K562 (cell line): ENCODE data around the gene SLTM. TPM values are rescaled to one million over a fixed set of nuclear protein-coding genes. Genes with fewer than 3 reads are reported as not detected.

Source experiments
- ATAC-seq: fragments of 200-7000 bp; cut with Tn5 transposase; 3 replicates; pipeline ENCODE4 v1.9.1; 2020; ENCODE audit warnings: moderate library complexity
- BruUV-seq: library from RNA; stranded (reverse); fragments of 400-500 nt; replicated peaks from 2 replicates; lab custom pipeline; 2021; lab: Mats Ljungman, UMichigan
- CTCF ChIA-PET: fragments of 300-600 bp; formaldehyde crosslinking; extraction: SDS; loops from one replicate; lab custom pipeline; 2021; ENCODE audit warnings: low intra/inter-chr PET ratio; lab: Yijun Ruan, JAX
- POLR2A ChIA-PET: fragments of 300-600, 350-650 bp; sonication (Branson Sonifier 250); formaldehyde crosslinking; extraction: SDS; loops from one replicate; lab custom pipeline; 2021; ENCODE audit warnings: antibody characterized with exemption, inconsistent platforms; lab: Yijun Ruan, JAX
- DNase-seq, 4 experiments: peaks; one replicate each; pipeline versions ENCODE4 v3.0.0 to v3.0.0-alpha.2; 2011 to 2018; ENCODE audit warnings: low spot score in 3 of 4, mixed read lengths in 3 of 4; ENCODE audit errors: extremely low read depth in 1 of 4
- FAIRE-seq: peaks from 2 replicates; lab custom pipeline; 2011; peaks lifted over from hg19 to GRCh38; lab: Jason Lieb, UNC
- H2AFZ ChIP-seq: 2 replicates; pipeline ENCODE4 v1.6.0; 2011; ENCODE audit warnings: low read depth, low read length, control low read depth, inconsistent platforms
- H3K27ac ChIP-seq: fragments of 200-600 bp; 3 replicates; pipeline ENCODE4 v1.8.0; 2011; ENCODE audit warnings: low read depth, mild to moderate bottlenecking, control low read depth, inconsistent platforms, low read length, moderate library complexity, mixed read lengths; ENCODE audit errors: extremely low read depth
- H3K27me3 ChIP-seq, 2 experiments: fragments of 300-600 bp in 1 of 2; 2 replicates in 1 of 2; 3 replicates in 1 of 2; pipeline versions ENCODE4 v1.6.0 to v1.8.0; 2011; ENCODE audit warnings: inconsistent platforms in 2 of 2, low read length in 2 of 2, mild to moderate bottlenecking in 1 of 2, mixed read lengths in 1 of 2, moderate library complexity in 1 of 2; ENCODE audit not compliant: control insufficient read depth in 2 of 2, insufficient read depth in 2 of 2
- H3K36me3 ChIP-seq: fragments of 300-600 bp; 3 replicates; pipeline ENCODE4 v1.8.0; 2011; ENCODE audit warnings: mild to moderate bottlenecking, low read length, inconsistent platforms; ENCODE audit not compliant: control insufficient read depth, insufficient read depth
- H3K4me1 ChIP-seq, 2 experiments: fragments of 200-600 bp in 1 of 2; replicated peaks in 1 of 2; 2 replicates in 1 of 2; 3 replicates in 1 of 2; pipeline versions ENCODE4 v1.5.1 to v1.8.0; 2011; ENCODE audit warnings: inconsistent platforms in 2 of 2, low read length in 2 of 2, mild to moderate bottlenecking in 1 of 2, mixed read lengths in 1 of 2, moderate library complexity in 1 of 2; ENCODE audit not compliant: control insufficient read depth in 2 of 2, insufficient read depth in 2 of 2
- H3K4me2 ChIP-seq: 2 replicates; pipeline ENCODE4 v1.6.1; 2011; ENCODE audit warnings: low read length, control low read depth, inconsistent platforms, mixed read lengths; ENCODE audit not compliant: insufficient read depth
- H3K4me3 ChIP-seq: fragments of 200-600 bp; sonication (generic), shearing (Covaris generic); 2 replicates; pipeline ENCODE4 v1.5.1; 2016; ENCODE audit warnings: control low read depth, inconsistent platforms
- H3K79me2 ChIP-seq: fragments of 200-600 bp; 3 replicates; pipeline ENCODE4 v1.8.0; 2011; ENCODE audit warnings: low read length, inconsistent platforms; ENCODE audit not compliant: control insufficient read depth, insufficient read depth
- H3K9ac ChIP-seq, 2 experiments: 2 replicates each; pipeline versions ENCODE4 v1.6.0 to v1.6.1; 2011; ENCODE audit warnings: low read depth in 2 of 2, low read length in 2 of 2, control low read depth in 1 of 2, inconsistent platforms in 1 of 2, mild to moderate bottlenecking in 1 of 2, mixed read lengths in 1 of 2; ENCODE audit not compliant: insufficient read depth in 1 of 2
- H3K9me1 ChIP-seq: one replicate; pipeline ENCODE4 v1.6.0; 2011; ENCODE audit warnings: inconsistent platforms, mild to moderate bottlenecking, low read length, moderate library complexity; ENCODE audit not compliant: control insufficient read depth, insufficient read depth
- H3K9me3 ChIP-seq: replicated peaks from 2 replicates; pipeline ENCODE4 v1.5.1; 2011; ENCODE audit warnings: low read depth, low read length, inconsistent platforms; ENCODE audit not compliant: control insufficient read depth, insufficient read depth
- H4K20me1 ChIP-seq: replicated peaks from 2 replicates; pipeline ENCODE4 v1.6.1; 2011; ENCODE audit warnings: low read length, inconsistent platforms, mixed read lengths; ENCODE audit not compliant: control insufficient read depth, insufficient read depth
- BRD4 ChIP-seq: fragments of 200-600 bp; sonication (generic); IDR thresholded peaks from 2 replicates; pipeline ENCODE4 v1.6.1; 2017; ENCODE audit warnings: inconsistent platforms
- CEBPG ChIP-seq, 3 experiments: fragments of 200-800 bp in 1 of 3; sonication (Bioruptor generic) in 1 of 3; sonication (generic) in 1 of 3; formaldehyde crosslinking in 1 of 3; IDR thresholded peaks in 2 of 3; conservative IDR thresholded peaks in 1 of 3; 2 replicates each; pipeline versions ENCODE4 v1.6.1 to v1.8.0; 2016 to 2022; ENCODE audit warnings: missing compliant biosample characterization in 2 of 3, missing genetic modification characterization in 2 of 3, mild to moderate bottlenecking in 1 of 3, missing genetic modification reagents in 1 of 3
- FOXK2 ChIP-seq, 2 experiments: fragments of 450-650 bp; IDR thresholded peaks in 1 of 2; conservative IDR thresholded peaks in 1 of 2; 2 replicates each; pipeline ENCODE4 v1.6.1; 2016; ENCODE audit warnings: low read depth in 2 of 2, mild to moderate bottlenecking in 1 of 2
- MECOM ChIP-seq: fragments of 250-450 bp; sonication (Bioruptor Pico); IDR thresholded peaks from 2 replicates; pipeline ENCODE4 v1.8.0; 2022; ENCODE audit warnings: inconsistent platforms
- SIN3B ChIP-seq: fragments of 450-650 bp; IDR thresholded peaks from 2 replicates; pipeline ENCODE4 v1.6.1; 2017; ENCODE audit warnings: low read depth, mild to moderate bottlenecking, moderate library complexity
- SMARCE1 ChIP-seq: fragments of 450-650 bp; IDR thresholded peaks from 2 replicates; pipeline ENCODE4 v1.7.1; 2016; ENCODE audit warnings: mild to moderate bottlenecking
- SREBF1 ChIP-seq: fragments of 150-350 bp; IDR thresholded peaks from 2 replicates; pipeline ENCODE4 v1.6.1; 2014; ENCODE audit warnings: antibody characterized with exemption, low read depth, low read length, borderline replicate concordance
- ZNF644 ChIP-seq: fragments of 200-800 bp; sonication (Bioruptor generic); IDR thresholded peaks from 2 replicates; pipeline ENCODE4 v1.6.1; 2016; ENCODE audit warnings: low read depth, missing genetic modification characterization, missing compliant biosample characterization
- ZNF695 ChIP-seq: fragments of 450-650 bp; formaldehyde crosslinking; IDR thresholded peaks from 2 replicates; pipeline ENCODE4 v1.4.0; 2020; ENCODE audit warnings: mild to moderate bottlenecking, moderate library complexity
- ZNF707 ChIP-seq: fragments of 250-450 bp; sonication (Bioruptor Pico); conservative IDR thresholded peaks from 2 replicates; pipeline ENCODE4 v1.8.0; 2022; ENCODE audit warnings: inconsistent platforms, mild to moderate bottlenecking, moderate library complexity
- ZNF766 ChIP-seq: fragments of 200-800 bp; sonication (Bioruptor generic); conservative IDR thresholded peaks from 2 replicates; pipeline ENCODE4 v1.6.1; 2016; ENCODE audit warnings: missing genetic modification characterization, missing compliant biosample characterization
- WGBS: fragments of 100-300 bp; shearing (Covaris generic); methylation state at CpG from one replicate; pipeline ENCODE4 v1.1.6; 2016; ENCODE audit warnings: low coverage, mixed read lengths; ENCODE audit not compliant: insufficient coverage; ENCODE audit errors: missing lambda C conversion rate; 5-methylcytosine and 5-hydroxymethylcytosine counted together
- in situ Hi-C: fragments of 300-500 bp; cut with MboI; formaldehyde crosslinking; loops from 4 replicates; pipeline ENCODE4 v1.15.0; 2018; ENCODE audit warnings: inconsistent platforms, mixed read lengths
- intact Hi-C: fragments of 100-400 bp; cut with micrococcal nuclease; formaldehyde crosslinking; loops from 2 replicates; pipeline ENCODE4 v1.14.2; 2022
- polyA plus RNA-seq, 8 experiments: library from polyadenylated mRNA; depleted of rRNA in 4 of 8; stranded (reverse) in 5 of 8; unstranded in 3 of 8; fragments of >200 nt; fragmentation: Nextera tagmentation in 2 of 8; fragmentation: Illumina TruSeq in 1 of 8; extraction: Ambion mirVana in 2 of 8; extraction: Trizol in 1 of 8; gene quantifications; 2 replicates each; pipeline versions ENCODE4 v1.2.1 to v1.2.3, GENCODE V29; 2011 to 2014; ENCODE audit warnings: inconsistent platforms in 1 of 8, missing spikeins in 1 of 8
- total RNA-seq, 7 experiments: library from RNA; depleted of rRNA in 6 of 7; stranded (reverse); fragments of >200 nt in 6 of 7; fragmentation: Illumina TruSeq in 2 of 7; extraction: Trizol in 2 of 7; gene quantifications; 2 replicates each; pipeline versions ENCODE4 v1.2.1 to v1.2.3, GENCODE V29; 2011 to 2021; ENCODE audit warnings: low replicate concordance in 1 of 7
- TF ChIP-seq, protein P1 (sequence below): fragments of 450-650 bp; IDR thresholded peaks from 2 replicates; pipeline ENCODE4 v1.7.1; 2018; ENCODE audit warnings: mild to moderate bottlenecking, low read depth; ENCODE audit not compliant: partially characterized antibody
- TF ChIP-seq, protein P2 (sequence below), 2 experiments: fragments of 450-650 bp; IDR thresholded peaks; 2 replicates each; pipeline ENCODE4 v1.6.1; 2018; ENCODE audit warnings: mild to moderate bottlenecking in 2 of 2, low read depth in 1 of 2; ENCODE audit not compliant: partially characterized antibody in 2 of 2
- TF ChIP-seq, protein P3 (sequence below): sonication (generic); formaldehyde crosslinking; IDR thresholded peaks from 2 replicates; pipeline ENCODE4 v1.8.0; 2022; ENCODE audit warnings: mild to moderate bottlenecking, missing genetic modification reagents

SLTM gene
- total and polyA plus RNA-seq, 9 of the 15 experiments (the other 6 are each of a cell fraction or from before 2014, with no cell fraction given) = 39.5 to 163 (median 102) TPM

DNA sequence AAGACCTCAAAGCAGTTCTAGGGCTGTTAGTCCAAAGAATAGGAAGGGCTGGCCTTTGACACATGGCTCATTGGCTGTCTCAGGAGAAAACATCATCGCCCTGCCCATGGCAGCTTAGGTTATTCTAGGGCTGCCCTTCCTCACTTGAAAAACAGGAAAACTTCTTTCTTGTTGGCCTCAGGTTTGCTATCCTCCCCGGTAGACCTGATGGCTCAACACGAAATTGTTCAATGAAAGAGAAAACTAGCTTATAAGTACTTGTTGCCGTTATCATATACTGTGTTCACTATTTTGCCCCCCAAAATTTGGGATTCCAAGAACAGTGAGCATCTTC is 602 bp upstream of the SLTM start:
- H4K20me1 ChIP-seq = no peaks in the 10 kb centered on the region
- H3K27me3 ChIP-seq = no peaks in the 10 kb centered on the region
- peak overlapping the region; percentile 70 for H3K4me3 ChIP-seq
- peaks cover 18% of the 10 kb centered on the region; the same call in 2 of the 3 replicates for H3K36me3 ChIP-seq
- WGBS = 4% methylated on average over 4 of the region's 4 CpGs
- in situ Hi-C loops (no loop called here), intact Hi-C loops (loop anchor here (5.0 kb wide), 1 partner anchor 162 kb away; the partner anchor contains the start of gene MINDY2)
- no peaks in the 10 kb centered on the region for H3K9me1 ChIP-seq
- ATAC-seq (peak; percentile 9; the same call in 2 of the 3 replicates), DNase-seq (no peak), FAIRE-seq (no peak)
- CTCF ChIA-PET = no interaction called here
- H3K9me3 ChIP-seq = no peaks in the 10 kb centered on the region
- peaks cover 42% of the 10 kb centered on the region for H3K79me2 ChIP-seq
- peak overlapping the region; percentile 97 to 100; a peak in 3 of 4 replicates for H3K9ac ChIP-seq
- POLR2A ChIA-PET = no interaction called here
- H3K4me1 ChIP-seq = peaks cover 0 to 15% of the 10 kb centered on the region in 2 experiments; a peak in 4 of 5 replicates
- peak overlapping the region; percentile 92 for H2AFZ ChIP-seq
- H3K27ac ChIP-seq = peak overlapping the region; percentile 89
- peak overlapping the region; percentile 82 for H3K4me2 ChIP-seq
- BruUV-seq = TSS peak; percentile 93
- no peak for TF ChIP-seq FOXK2 (conservative IDR thresholded peaks at IDR 0.05 in 1 of 2, IDR thresholded peaks at IDR 0.05 in 1 of 2; ENCODE audit: low read depth in 2 of 2)
- no peak; the same call in none of the 2 replicates for TF ChIP-seq ZNF644 (tag)
- peak; percentile 50; the same call in 1 of the 2 replicates for TF ChIP-seq BRD4
- TF ChIP-seq MECOM (CRISPR knock-in tag) = no peak
- TF ChIP-seq SMARCE1 = 0 out of 2 replicates have a peak, but pooled peaks have one; percentile 31
- TF ChIP-seq, protein P1, sequence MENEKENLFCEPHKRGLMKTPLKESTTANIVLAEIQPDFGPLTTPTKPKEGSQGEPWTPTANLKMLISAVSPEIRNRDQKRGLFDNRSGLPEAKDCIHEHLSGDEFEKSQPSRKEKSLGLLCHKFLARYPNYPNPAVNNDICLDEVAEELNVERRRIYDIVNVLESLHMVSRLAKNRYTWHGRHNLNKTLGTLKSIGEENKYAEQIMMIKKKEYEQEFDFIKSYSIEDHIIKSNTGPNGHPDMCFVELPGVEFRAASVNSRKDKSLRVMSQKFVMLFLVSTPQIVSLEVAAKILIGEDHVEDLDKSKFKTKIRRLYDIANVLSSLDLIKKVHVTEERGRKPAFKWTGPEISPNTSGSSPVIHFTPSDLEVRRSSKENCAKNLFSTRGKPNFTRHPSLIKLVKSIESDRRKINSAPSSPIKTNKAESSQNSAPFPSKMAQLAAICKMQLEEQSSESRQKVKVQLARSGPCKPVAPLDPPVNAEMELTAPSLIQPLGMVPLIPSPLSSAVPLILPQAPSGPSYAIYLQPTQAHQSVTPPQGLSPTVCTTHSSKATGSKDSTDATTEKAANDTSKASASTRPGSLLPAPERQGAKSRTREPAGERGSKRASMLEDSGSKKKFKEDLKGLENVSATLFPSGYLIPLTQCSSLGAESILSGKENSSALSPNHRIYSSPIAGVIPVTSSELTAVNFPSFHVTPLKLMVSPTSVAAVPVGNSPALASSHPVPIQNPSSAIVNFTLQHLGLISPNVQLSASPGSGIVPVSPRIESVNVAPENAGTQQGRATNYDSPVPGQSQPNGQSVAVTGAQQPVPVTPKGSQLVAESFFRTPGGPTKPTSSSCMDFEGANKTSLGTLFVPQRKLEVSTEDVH = no peak
- TF ChIP-seq ZNF695 = no peak
- TF ChIP-seq ZNF707 (CRISPR knock-in tag) = no peak
- no peak for TF ChIP-seq SIN3B
- no peak for TF ChIP-seq CEBPG (CRISPR knock-in tag; IDR thresholded peaks at IDR 0.05)
- TF ChIP-seq CEBPG (tag; conservative IDR thresholded peaks at IDR 0.05 in 1 of 2, IDR thresholded peaks at IDR 0.05 in 1 of 2) = no peak
- no peak for TF ChIP-seq SREBF1
- TF ChIP-seq, protein P2, sequence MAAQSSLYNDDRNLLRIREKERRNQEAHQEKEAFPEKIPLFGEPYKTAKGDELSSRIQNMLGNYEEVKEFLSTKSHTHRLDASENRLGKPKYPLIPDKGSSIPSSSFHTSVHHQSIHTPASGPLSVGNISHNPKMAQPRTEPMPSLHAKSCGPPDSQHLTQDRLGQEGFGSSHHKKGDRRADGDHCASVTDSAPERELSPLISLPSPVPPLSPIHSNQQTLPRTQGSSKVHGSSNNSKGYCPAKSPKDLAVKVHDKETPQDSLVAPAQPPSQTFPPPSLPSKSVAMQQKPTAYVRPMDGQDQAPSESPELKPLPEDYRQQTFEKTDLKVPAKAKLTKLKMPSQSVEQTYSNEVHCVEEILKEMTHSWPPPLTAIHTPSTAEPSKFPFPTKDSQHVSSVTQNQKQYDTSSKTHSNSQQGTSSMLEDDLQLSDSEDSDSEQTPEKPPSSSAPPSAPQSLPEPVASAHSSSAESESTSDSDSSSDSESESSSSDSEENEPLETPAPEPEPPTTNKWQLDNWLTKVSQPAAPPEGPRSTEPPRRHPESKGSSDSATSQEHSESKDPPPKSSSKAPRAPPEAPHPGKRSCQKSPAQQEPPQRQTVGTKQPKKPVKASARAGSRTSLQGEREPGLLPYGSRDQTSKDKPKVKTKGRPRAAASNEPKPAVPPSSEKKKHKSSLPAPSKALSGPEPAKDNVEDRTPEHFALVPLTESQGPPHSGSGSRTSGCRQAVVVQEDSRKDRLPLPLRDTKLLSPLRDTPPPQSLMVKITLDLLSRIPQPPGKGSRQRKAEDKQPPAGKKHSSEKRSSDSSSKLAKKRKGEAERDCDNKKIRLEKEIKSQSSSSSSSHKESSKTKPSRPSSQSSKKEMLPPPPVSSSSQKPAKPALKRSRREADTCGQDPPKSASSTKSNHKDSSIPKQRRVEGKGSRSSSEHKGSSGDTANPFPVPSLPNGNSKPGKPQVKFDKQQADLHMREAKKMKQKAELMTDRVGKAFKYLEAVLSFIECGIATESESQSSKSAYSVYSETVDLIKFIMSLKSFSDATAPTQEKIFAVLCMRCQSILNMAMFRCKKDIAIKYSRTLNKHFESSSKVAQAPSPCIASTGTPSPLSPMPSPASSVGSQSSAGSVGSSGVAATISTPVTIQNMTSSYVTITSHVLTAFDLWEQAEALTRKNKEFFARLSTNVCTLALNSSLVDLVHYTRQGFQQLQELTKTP (IDR thresholded peaks at IDR 0.05; ENCODE audit: low read depth in 1 of 2, partially characterized antibody in 2 of 2) = peak in 1 of 2 experiments; percentile 54
- TF ChIP-seq ZNF766 (CRISPR knock-in tag) = no peak
- TF ChIP-seq, protein P3, sequence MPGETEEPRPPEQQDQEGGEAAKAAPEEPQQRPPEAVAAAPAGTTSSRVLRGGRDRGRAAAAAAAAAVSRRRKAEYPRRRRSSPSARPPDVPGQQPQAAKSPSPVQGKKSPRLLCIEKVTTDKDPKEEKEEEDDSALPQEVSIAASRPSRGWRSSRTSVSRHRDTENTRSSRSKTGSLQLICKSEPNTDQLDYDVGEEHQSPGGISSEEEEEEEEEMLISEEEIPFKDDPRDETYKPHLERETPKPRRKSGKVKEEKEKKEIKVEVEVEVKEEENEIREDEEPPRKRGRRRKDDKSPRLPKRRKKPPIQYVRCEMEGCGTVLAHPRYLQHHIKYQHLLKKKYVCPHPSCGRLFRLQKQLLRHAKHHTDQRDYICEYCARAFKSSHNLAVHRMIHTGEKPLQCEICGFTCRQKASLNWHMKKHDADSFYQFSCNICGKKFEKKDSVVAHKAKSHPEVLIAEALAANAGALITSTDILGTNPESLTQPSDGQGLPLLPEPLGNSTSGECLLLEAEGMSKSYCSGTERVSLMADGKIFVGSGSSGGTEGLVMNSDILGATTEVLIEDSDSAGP (CRISPR knock-in tag) = no peak
